ENCODE measurements around the gene TMEM218. TPM values are rescaled to one million over a fixed set of nuclear protein-coding genes. Genes with fewer than 3 reads are reported as not detected.

TMEM218 gene
- total and polyA plus RNA-seq, 2 donors (not counting 3 experiments of a cell fraction or from before 2014, with no cell fraction given) = 23.8 to 45.1 TPM

- Histone ChIP-seq H3K4me1 (ENCODE audit: control insufficient read depth, extremely low read depth, insufficient read depth, low read length) (no peaks in the 10 kb centered on the region), H3K9ac (replicated peaks; ENCODE audit: extremely low read depth, insufficient read depth, low read length) (no peak overlapping the region), H3K4me2 (ENCODE audit: insufficient read depth, low read length) (no peak overlapping the region), H4K20me1 (replicated peaks; ENCODE audit: control insufficient read depth, extremely low read depth, insufficient read depth, low read length) (no peaks in the 10 kb centered on the region), H3K9me3 (replicated peaks; ENCODE audit: control insufficient read depth, insufficient read depth, low read length) (no peaks in the 10 kb centered on the region), H3K79me2 (ENCODE audit: control insufficient read depth, insufficient read depth, low read length) (no peaks in the 10 kb centered on the region), H3K36me3 (ENCODE audit: control insufficient read depth in 2 of 2, extremely low read depth in 1 of 2, insufficient read depth in 2 of 2, low read length in 2 of 2) (no peaks in the 10 kb centered on the region), H3K27me3 (ENCODE audit: control insufficient read depth in 2 of 2, insufficient read depth in 2 of 2, low read length in 2 of 2) (peaks cover 8 to 13% of the 10 kb centered on the region in 2 experiments), H3K4me3 (replicated peaks in 1 of 3; ENCODE audit: insufficient read depth in 1 of 3, low read depth in 1 of 3, low read length in 3 of 3) (no peak overlapping the region), H2AFZ (ENCODE audit: low read depth, low read length) (no peak overlapping the region), H3K9me1 (replicated peaks; ENCODE audit: control insufficient read depth, extremely low read depth, insufficient read depth, low read length) (no peaks in the 10 kb centered on the region), H3K27ac (ENCODE audit: insufficient read depth, low read depth, low read length) (no peak overlapping the region)
- intact Hi-C loops (cut with micrococcal nuclease) (no loop called here), dilution Hi-C loops (cut with MboI; ENCODE audit: extremely low pct_ligation_motif_present, low sequenced_read_pairs) (no loop called here)
- BruUV-seq (replicated peaks) = no TSS peak
- DNase-seq (ENCODE audit: low read depth, low spot score) = no peak
- no peak for TF ChIP-seq FOS (IDR thresholded peaks at IDR 0.05; ENCODE audit: borderline replicate concordance, insufficient read depth, low read length)
- no peak for TF ChIP-seq GATA2 (IDR thresholded peaks at IDR 0.05; ENCODE audit: insufficient read depth, insufficient read length, low read depth, low read length)
- TF ChIP-seq, protein P1, sequence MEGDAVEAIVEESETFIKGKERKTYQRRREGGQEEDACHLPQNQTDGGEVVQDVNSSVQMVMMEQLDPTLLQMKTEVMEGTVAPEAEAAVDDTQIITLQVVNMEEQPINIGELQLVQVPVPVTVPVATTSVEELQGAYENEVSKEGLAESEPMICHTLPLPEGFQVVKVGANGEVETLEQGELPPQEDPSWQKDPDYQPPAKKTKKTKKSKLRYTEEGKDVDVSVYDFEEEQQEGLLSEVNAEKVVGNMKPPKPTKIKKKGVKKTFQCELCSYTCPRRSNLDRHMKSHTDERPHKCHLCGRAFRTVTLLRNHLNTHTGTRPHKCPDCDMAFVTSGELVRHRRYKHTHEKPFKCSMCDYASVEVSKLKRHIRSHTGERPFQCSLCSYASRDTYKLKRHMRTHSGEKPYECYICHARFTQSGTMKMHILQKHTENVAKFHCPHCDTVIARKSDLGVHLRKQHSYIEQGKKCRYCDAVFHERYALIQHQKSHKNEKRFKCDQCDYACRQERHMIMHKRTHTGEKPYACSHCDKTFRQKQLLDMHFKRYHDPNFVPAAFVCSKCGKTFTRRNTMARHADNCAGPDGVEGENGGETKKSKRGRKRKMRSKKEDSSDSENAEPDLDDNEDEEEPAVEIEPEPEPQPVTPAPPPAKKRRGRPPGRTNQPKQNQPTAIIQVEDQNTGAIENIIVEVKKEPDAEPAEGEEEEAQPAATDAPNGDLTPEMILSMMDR (IDR thresholded peaks at IDR 0.05; ENCODE audit: extremely low read depth in 1 of 2, insufficient read depth in 1 of 2, low read depth in 1 of 2, low read length in 2 of 2) = no peak
- no peak for TF ChIP-seq POLR2A (IDR thresholded peaks at IDR 0.05; ENCODE audit: low read depth, low read length)
- no peak for TF ChIP-seq POLR2AphosphoS5 (IDR thresholded peaks at IDR 0.05; ENCODE audit: insufficient read depth, low read depth, low read length)
- no peak for TF ChIP-seq MYC (IDR thresholded peaks at IDR 0.05; ENCODE audit: low read depth, low read length)
- ChIA-PET CTCF (no interaction called here), POLR2A (no interaction called here)
- no peak for FAIRE-seq
Observed at GRCh38 chr11:125147280-125147679, 35.9 kb upstream of the TMEM218 start.

DNA sequence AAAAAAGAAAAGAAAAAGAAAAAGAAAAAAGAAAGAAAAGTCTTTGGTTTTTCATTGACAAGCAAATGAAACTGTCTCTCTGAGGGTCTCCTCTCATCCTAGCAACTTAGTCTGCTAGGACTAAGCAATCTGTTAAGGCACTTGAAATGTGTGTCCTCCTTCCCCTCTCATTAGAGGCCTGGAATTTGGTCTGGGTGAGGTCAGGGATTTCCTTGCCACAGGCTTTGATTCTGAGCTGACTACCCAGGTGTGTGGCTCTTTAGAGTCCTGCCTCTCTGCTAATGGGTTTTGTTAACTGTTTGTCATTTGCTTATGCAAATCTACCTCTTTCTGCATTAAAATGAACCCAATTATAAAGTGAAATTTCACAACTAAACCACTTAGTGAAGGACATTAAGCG lies 34.8 kb upstream of the TMEM218 start:
- Histone ChIP-seq H3K4me2 (ENCODE audit: insufficient read depth, low read length) (no peak overlapping the region), H3K9me3 (replicated peaks; ENCODE audit: control insufficient read depth, insufficient read depth, low read length) (no peaks in the 10 kb centered on the region), H3K27ac (ENCODE audit: insufficient read depth, low read depth, low read length) (no peak overlapping the region), H4K20me1 (replicated peaks; ENCODE audit: control insufficient read depth, extremely low read depth, insufficient read depth, low read length) (no peaks in the 10 kb centered on the region), H3K4me3 (replicated peaks in 1 of 3; ENCODE audit: insufficient read depth in 1 of 3, low read depth in 1 of 3, low read length in 3 of 3) (no peak overlapping the region), H3K79me2 (ENCODE audit: control insufficient read depth, insufficient read depth, low read length) (no peaks in the 10 kb centered on the region), H3K36me3 (ENCODE audit: control insufficient read depth in 2 of 2, extremely low read depth in 1 of 2, insufficient read depth in 2 of 2, low read length in 2 of 2) (no peaks in the 10 kb centered on the region), H3K4me1 (ENCODE audit: control insufficient read depth, extremely low read depth, insufficient read depth, low read length) (no peaks in the 10 kb centered on the region), H2AFZ (ENCODE audit: low read depth, low read length) (no peak overlapping the region), H3K9ac (replicated peaks; ENCODE audit: extremely low read depth, insufficient read depth, low read length) (no peak overlapping the region), H3K9me1 (replicated peaks; ENCODE audit: control insufficient read depth, extremely low read depth, insufficient read depth, low read length) (no peaks in the 10 kb centered on the region), H3K27me3 (ENCODE audit: control insufficient read depth in 2 of 2, insufficient read depth in 2 of 2, low read length in 2 of 2) (peaks cover 8 to 10% of the 10 kb centered on the region in 2 experiments)
- DNase-seq (ENCODE audit: low read depth, low spot score) = no peak
- ChIA-PET POLR2A (no interaction called here), CTCF (interaction anchor here (1.2 kb wide), 1 partner anchor 199 kb away, joined by 4 read pairs; no protein-coding TSS in a partner anchor)
- FAIRE-seq = no peak
- intact Hi-C loops (cut with micrococcal nuclease) (no loop called here), dilution Hi-C loops (cut with MboI; ENCODE audit: extremely low pct_ligation_motif_present, low sequenced_read_pairs) (no loop called here)
- no TSS peak for BruUV-seq (replicated peaks)
- TF ChIP-seq POLR2A (IDR thresholded peaks at IDR 0.05; ENCODE audit: low read depth, low read length) (no peak), POLR2AphosphoS5 (IDR thresholded peaks at IDR 0.05; ENCODE audit: insufficient read depth, low read depth, low read length) (no peak), JUN (IDR thresholded peaks at IDR 0.05; ENCODE audit: borderline replicate concordance, insufficient read depth, insufficient read length, low read depth) (no peak), MYC (IDR thresholded peaks at IDR 0.05; ENCODE audit: low read depth, low read length) (no peak), FOS (IDR thresholded peaks at IDR 0.05; ENCODE audit: borderline replicate concordance, insufficient read depth, low read length) (no peak), GATA2 (IDR thresholded peaks at IDR 0.05; ENCODE audit: insufficient read depth, insufficient read length, low read depth, low read length) (no peak), EZH2 (IDR thresholded peaks at IDR 0.05; ENCODE audit: borderline replicate concordance, low read depth, low read length, severe bottlenecking) (no peak)
- TF ChIP-seq, protein P1 (IDR thresholded peaks at IDR 0.05; ENCODE audit: extremely low read depth in 1 of 2, insufficient read depth in 1 of 2, low read depth in 1 of 2, low read length in 2 of 2) = no peak
- TF ChIP-seq, protein P2, sequence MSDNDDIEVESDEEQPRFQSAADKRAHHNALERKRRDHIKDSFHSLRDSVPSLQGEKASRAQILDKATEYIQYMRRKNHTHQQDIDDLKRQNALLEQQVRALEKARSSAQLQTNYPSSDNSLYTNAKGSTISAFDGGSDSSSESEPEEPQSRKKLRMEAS (IDR thresholded peaks at IDR 0.05; ENCODE audit: insufficient read depth, insufficient read length) = no peak
